A375 (cell line): ENCODE measurements around the gene TOM1L2. TPM values are rescaled to one million over a fixed set of nuclear protein-coding genes. Genes with fewer than 3 reads are reported as not detected.

Source experiments
- small RNA-seq: library from RNA; depleted of rRNA; stranded (forward); fragments of <200 nt; gene quantifications from one replicate; pipeline ENCODE3, GENCODE V24; 2014
- total RNA-seq: library from RNA; depleted of rRNA; stranded (reverse); fragments of >200 nt; shearing (Covaris generic); gene quantifications from 2 replicates; pipeline ENCODE4 v1.2.3, GENCODE V29; 2014; rRNA removed

The TOM1L2 gene
- total RNA-seq = 36.7 and 40.4 TPM in 2 replicates

DNA sequence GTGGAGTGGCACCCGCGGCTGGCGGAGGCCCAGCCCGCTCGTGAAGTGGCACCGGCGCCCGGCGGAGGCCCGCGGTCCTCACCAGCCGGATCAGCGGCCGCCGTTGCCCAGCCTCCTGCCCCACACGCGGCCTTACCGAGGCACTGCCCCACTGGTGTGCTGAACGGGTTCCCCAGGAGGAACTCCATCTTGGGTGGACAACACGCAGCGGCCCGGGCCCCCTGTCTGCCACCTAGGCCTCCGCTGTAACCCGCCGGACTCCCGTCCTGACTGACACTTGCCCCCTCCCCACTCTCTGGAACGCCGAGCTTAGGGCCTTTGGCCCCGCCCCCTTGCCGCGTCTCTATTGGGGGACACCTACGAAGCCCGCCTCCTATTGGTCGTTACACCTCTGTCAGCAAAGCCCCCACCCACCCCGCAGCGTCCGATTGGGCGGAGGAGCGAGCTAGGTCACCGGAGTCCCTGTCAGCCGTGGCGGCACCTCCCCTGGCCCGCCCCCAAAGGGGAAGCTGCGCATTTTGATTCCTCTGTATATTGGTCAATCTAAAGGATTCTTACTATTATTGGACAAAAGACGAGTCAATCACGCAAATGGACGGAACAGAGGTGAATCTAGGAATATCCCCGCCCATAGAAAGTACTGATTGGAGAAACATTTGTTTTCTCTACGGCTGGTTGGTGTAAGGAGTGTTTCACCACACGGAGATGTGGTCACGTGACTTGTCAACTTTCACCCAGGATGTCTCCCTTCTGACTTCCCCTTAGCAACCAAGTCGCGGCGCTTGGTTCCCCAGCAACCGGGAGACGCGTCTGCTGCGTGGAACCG, at the start of gene TOM1L2, which contains the start of gene DRC3:
TSS of gene TOM1L2 (minus strand) at position 275 of the 826 bp plus-strand sequence. CDS start at position 188, 87 bp downstream.
TSS of gene DRC3 (plus strand) at position 737 of the 826 bp plus-strand sequence. CDS start 4,737 bp downstream, outside the sequence.

DNA sequence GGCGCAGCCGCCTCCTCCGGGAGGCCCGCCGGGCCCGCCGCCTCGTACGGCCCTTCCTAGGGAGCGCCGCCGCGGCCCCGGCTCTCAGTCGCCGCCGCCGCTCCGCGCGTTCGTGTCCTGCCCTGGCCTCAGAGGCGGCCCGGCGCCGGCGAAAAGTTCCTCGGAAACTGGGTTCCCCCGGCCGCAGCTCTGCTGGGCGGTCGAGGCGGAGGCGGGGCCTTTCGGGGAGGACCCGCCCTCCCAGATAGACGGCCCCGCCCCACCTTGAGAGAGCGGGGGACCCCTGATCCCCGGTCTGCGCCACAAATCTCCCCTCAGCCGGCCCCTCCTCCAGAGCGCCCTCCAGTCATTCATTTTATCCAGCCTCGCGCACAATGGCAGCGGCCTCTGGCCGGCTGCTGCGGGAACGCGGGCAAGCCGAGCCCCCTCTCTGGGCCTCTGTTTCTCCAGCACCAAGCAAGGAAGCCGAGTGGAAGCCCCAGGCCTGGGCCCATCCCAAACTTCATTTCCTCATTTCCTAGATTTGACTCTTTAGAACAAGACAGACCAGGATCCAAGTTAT, 135.3 kb downstream of the TOM1L2 start, which contains the start of gene SREBF1:
TSS of gene SREBF1 (minus strand) at position 169 of the 562 bp plus-strand sequence. CDS start 169 bp downstream, outside the sequence.

Small RNAs within 50 kb of the gene (small RNA-seq; reads per million reads assigned to genes)
- gene MIR33B (0.63 reads per million, percentile 36 among the genes with 10 or more reads in this experiment), gene MIR6777 (not detected)

Other genes with a start within 250 kb of the TOM1L2 start
- gene SREBF1, start 135.4 kb downstream of the TOM1L2 start, total RNA-seq = 160 and 183 TPM in 2 replicates
- 2.0 and 2.9 TPM in 2 replicates for gene DRC3, start 462 bp upstream of the TOM1L2 start, total RNA-seq
- gene ATPAF2, start 66.8 kb upstream of the TOM1L2 start, total RNA-seq = 27.6 and 32.7 TPM in 2 replicates
- gene GID4, start 67.0 kb upstream of the TOM1L2 start, total RNA-seq = 6.3 and 8.3 TPM in 2 replicates
- 55.4 and 59.4 TPM in 2 replicates for gene DRG2, start 115.5 kb upstream of the TOM1L2 start, total RNA-seq
- gene MYO15A, start 136.4 kb upstream of the TOM1L2 start, total RNA-seq = 0.27 and 0.41 TPM in 2 replicates
- gene ALKBH5, start 211.4 kb upstream of the TOM1L2 start, total RNA-seq = 61.4 TPM in 2 replicates